ENCODE measurements around the gene CACNA1C. TPM values are rescaled to one million over a fixed set of nuclear protein-coding genes. Genes with fewer than 3 reads are reported as not detected.

The CACNA1C gene
- total RNA-seq, 2 donors from 2014 or later, result 4.4 to 10.1 TPM

DNA sequence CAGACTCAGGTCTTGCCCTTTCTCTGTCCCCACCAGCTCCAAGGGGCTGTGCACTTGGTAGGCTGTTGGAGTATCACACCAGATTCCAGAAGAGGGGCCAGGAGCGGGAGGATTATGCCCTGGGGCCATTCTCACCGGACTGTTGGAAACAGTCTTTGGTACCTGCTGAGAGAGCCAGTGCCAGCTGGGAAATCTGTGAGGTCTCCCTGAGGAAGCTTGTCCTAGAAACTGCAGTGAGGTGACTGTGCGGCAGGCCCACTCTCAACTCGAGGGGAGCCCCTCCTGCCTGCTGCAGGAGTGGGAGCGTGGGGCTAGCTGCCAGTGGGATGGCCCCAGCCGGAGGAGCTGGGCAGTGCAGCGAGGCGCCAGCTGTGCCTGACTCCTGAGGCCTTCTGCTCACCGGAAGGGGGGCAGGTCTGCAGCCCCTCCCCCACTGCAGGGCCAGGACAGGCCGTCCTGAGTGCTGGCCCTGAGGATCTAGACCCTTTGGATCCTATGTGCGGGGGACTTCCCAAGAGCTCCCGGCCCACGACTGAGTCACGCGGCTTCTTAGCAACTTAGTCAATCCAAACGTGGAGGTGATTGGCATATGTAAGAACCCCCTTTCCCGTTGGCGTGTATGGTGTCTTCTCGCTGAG, 295.2 kb downstream of the CACNA1C start:
- intact Hi-C loops (cut with DNase I, micrococcal nuclease), result no loop called here
- ATAC-seq, result no peak
- DNase-seq, result no peak

DNA sequence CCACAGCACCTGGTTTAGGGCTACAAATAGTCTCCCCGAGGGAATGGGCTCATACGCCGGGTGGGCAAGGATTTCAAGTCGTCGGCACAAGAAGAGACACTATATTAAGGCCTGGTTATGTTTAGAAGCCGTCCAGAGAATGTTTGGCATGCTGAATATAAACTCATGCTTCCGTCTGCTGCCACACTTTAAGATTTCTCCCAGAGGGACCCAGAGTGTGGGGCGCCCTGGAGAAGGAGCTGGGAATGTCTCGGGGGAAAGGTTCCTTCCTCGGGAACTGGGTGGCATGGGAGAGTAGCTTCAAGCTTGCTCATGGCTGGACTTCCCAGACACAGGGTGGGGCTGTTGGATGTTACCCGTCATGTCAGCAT, 295.7 kb downstream of the CACNA1C start:
- no peak for DNase-seq
- intact Hi-C loops (cut with DNase I, micrococcal nuclease), result no loop called here
- ATAC-seq, result no peak

- no peak for ATAC-seq
- no peak for DNase-seq
- intact Hi-C loops (cut with DNase I, micrococcal nuclease), result no loop called here
These were observed 298.4 kb downstream of the CACNA1C start for GRCh38 chr12:2351161-2351560.

- intact Hi-C loops (cut with DNase I, micrococcal nuclease), result no loop called here
- ATAC-seq (no peak), DNase-seq (no peak)
These were observed 299.4 kb downstream of the CACNA1C start for GRCh38 chr12:2352203-2352602.

- no peak for ATAC-seq
- no peak for DNase-seq
- intact Hi-C loops (cut with DNase I, micrococcal nuclease), result no loop called here
These were observed 300.5 kb downstream of the CACNA1C start for GRCh38 chr12:2353281-2353680.

- intact Hi-C loops (cut with DNase I, micrococcal nuclease), result no loop called here
- DNase-seq, result no peak
- no peak for ATAC-seq
These were observed 300.9 kb downstream of the CACNA1C start for GRCh38 chr12:2353691-2354090.

- DNase-seq, result no peak
- intact Hi-C loops (cut with DNase I, micrococcal nuclease), result no loop called here
- no peak for ATAC-seq
These were observed 301.6 kb downstream of the CACNA1C start for GRCh38 chr12:2354151-2354991.

GRCh38 chr12:2355198-2355597, 302.4 kb downstream of the CACNA1C start:
- no peak for DNase-seq
- intact Hi-C loops (cut with DNase I, micrococcal nuclease), result no loop called here
- ATAC-seq, result no peak

GRCh38 chr12:2355604-2356003, 302.8 kb downstream of the CACNA1C start:
- intact Hi-C loops (cut with DNase I, micrococcal nuclease), result no loop called here
- DNase-seq (no peak), ATAC-seq (no peak)

DNA sequence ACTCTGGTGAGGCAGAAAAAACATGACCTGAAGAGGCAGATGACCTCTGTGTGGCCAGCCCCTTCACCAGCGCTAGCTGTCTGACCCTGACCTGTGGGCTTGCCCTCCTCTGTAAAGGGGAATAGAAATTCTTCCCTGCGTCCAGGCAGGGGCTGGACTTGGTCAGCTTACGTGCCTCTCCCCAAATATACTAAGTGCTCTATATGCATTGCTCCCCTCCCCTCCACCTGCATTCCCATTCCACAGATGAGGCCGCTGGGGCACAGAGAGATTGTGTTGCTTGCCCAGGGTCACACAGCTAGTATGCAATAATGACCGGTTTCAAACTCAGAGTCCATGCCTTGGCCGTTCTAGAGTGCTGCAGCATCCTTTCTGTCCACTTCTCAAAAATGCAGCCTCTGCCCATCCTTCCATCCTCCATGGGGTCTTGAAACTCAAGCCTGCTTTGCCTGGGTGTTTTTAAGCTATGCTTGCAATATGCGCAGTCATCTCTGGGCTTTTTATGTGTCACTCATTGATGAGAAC, 303.9 kb downstream of the CACNA1C start:
- DNase-seq (no peak), ATAC-seq (no peak)
- intact Hi-C loops (cut with DNase I, micrococcal nuclease), result no loop called here

DNA sequence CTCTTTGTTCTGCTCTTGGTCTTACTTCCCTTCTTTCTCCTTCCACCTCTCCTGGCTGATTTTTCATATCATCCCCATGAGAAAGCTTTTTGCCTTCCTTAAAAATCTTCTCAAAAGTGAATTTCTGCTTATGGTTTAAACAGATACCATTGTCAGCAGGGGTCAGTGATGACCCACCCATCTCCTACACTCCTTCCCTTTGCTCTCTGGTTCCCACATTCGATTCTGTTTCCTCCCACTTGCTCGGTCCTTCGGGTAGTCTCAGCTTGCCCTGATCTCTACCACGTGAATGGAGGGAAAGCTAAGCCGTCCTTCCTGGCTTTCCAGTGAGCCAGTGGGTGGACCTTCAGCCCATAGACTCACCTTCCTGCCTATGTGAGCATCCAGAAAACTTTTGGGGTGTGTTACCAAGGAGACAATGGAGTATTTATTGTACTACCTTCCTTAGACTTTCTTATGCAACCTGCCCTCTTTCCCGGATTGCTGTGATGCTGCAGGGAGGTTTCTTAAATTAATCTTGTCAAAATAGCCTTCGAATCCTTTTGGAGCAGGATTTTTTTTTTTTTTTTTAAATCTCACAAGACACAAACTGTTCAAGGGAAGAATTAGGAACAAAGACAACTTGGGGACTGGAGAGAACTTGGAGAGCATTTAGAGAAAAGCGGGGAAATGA, 306.3 kb downstream of the CACNA1C start:
- ATAC-seq, result no peak
- no peak for DNase-seq
- intact Hi-C loops (cut with DNase I, micrococcal nuclease), result no loop called here

GRCh38 chr12:2359725-2360629, 307.2 kb downstream of the CACNA1C start:
- ATAC-seq (no peak), DNase-seq (no peak)
- intact Hi-C loops (cut with DNase I, micrococcal nuclease), result no loop called here

DNA sequence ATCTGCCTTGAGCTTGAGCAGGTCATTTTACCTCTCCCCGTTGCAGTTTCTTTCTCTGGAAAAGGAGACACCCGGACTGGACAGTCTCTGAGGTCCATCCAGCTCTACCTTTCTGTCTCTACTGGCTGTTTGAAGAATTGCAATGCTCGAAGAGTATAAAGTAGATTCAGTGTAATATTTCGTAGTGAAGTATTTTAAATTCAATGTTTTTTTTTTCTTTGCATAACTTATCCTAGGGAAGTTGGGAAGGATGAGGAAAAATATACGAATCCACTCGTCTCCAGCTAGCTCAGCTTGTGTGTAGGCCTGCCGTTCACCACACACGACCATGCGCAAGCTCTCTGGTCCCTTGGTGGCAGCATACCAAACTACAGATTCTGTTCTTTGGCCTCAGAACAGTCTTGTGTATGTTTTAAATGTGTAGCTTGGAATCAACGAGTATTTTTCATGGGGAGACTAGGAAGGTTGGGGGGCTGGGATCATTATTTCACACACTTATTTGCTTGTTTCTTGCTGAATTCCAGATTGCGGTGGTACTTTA, 307.9 kb downstream of the CACNA1C start:
- intact Hi-C loops (cut with DNase I, micrococcal nuclease), result no loop called here
- ATAC-seq, result no peak
- no peak for DNase-seq

GRCh38 chr12:2363836-2364609, 311.2 kb downstream of the CACNA1C start:
- DNase-seq (peak in 1 of 2 donors; percentile 55), ATAC-seq (peak; percentile 99)
- intact Hi-C loops (cut with DNase I, micrococcal nuclease), result no loop called here

GRCh38 chr12:2364631-2365051, 311.9 kb downstream of the CACNA1C start:
- intact Hi-C loops (cut with DNase I, micrococcal nuclease), result no loop called here
- DNase-seq, result no peak
- ATAC-seq, result no peak

GRCh38 chr12:2366711-2367110, 313.9 kb downstream of the CACNA1C start:
- ATAC-seq (no peak), DNase-seq (no peak)
- intact Hi-C loops (cut with DNase I, micrococcal nuclease), result no loop called here

DNA sequence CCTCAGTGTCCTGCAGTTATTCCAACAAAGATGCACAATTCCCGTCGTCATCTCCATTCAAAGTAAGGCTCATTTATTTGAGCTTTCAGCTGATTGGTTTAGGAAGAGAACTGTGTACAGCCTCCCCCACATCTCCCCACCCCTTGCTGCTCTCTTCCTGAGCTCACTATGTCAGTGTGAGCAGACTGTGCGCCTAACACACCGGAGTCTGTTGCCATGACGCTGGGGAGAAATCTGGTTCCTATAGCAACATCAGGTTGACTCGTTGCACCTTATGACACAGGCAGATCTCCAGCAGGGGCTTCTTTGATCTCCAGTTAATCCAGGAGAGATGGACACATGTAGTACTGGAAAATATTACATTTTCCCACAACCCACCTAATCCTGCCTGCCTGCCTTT, 319.4 kb downstream of the CACNA1C start:
- DNase-seq (no peak), ATAC-seq (no peak)
- intact Hi-C loops (cut with DNase I, micrococcal nuclease), result no loop called here

GRCh38 chr12:2372735-2373134, 319.9 kb downstream of the CACNA1C start:
- DNase-seq, result no peak
- ATAC-seq, result no peak
- intact Hi-C loops (cut with DNase I, micrococcal nuclease), result no loop called here

All from left colon (tissue), 2 donors.